Naive thymus-derived CD8-positive, alpha-beta T cell (primary cell): Measurements from ENCODE around the gene SATB2. TPM values are rescaled to one million over a fixed set of nuclear protein-coding genes. Genes with fewer than 3 reads are reported as not detected.

Experiments
- ATAC-seq, 2 donors: fragments of 150-1000 bp; cut with Tn5 transposase in 1 of 2; sonication (Bioruptor Pico), chemical (Tn5 transposase) in 1 of 2; 1 replicate in 1 of 2; 2 replicates in 1 of 2; pipeline ENCODE4 v1.10.0; 2021; ENCODE audit warnings: mild to moderate bottlenecking in 2 of 2, moderate library complexity in 2 of 2
- POLR2A ChIA-PET: fragments of 350-600 bp; sonication (Branson Sonifier 250); formaldehyde crosslinking; loops from one replicate; lab custom pipeline; 2021; ENCODE audit warnings: antibody characterized with exemption; lab: Charles Lee
- DNase-seq, 10 donors: peaks; one replicate each; pipeline versions ENCODE4 v3.0.0 to v3.0.0-alpha.2; 2020 to 2022
- H3K27ac Mint-ChIP-seq, 10 donors: one replicate each; pipeline ENCODE4 v1.8.0; 2020 to 2022; ENCODE audit warnings: mild to moderate bottlenecking in 10 of 10, mixed read lengths in 10 of 10, moderate library complexity in 4 of 10, inconsistent platforms in 1 of 10
- H3K27me3 Mint-ChIP-seq, 5 donors: one replicate each; pipeline ENCODE4 v1.8.0; 2021 to 2022; ENCODE audit warnings: mixed read lengths in 5 of 5
- H3K36me3 Mint-ChIP-seq, 3 donors: one replicate each; pipeline ENCODE4 v1.8.0; 2020 to 2022; ENCODE audit warnings: mixed read lengths in 3 of 3, mild to moderate bottlenecking in 2 of 3, inconsistent platforms in 1 of 3
- H3K4me1 Mint-ChIP-seq, 4 donors: one replicate each; pipeline ENCODE4 v1.8.0; 2021 to 2022; ENCODE audit warnings: mixed read lengths in 4 of 4
- H3K4me3 Mint-ChIP-seq, 10 donors: one replicate each; pipeline ENCODE4 v1.8.0; 2020 to 2022; ENCODE audit warnings: mild to moderate bottlenecking in 10 of 10, mixed read lengths in 10 of 10, moderate library complexity in 6 of 10, inconsistent platforms in 1 of 10
- H3K9me3 Mint-ChIP-seq, 9 donors: one replicate each; pipeline ENCODE4 v1.8.0; 2020 to 2022; ENCODE audit warnings: mixed read lengths in 9 of 9, mild to moderate bottlenecking in 3 of 9, inconsistent platforms in 1 of 9, moderate library complexity in 1 of 9
- polyA plus RNA-seq, 3 donors: library from polyadenylated mRNA; unstranded; fragments of 300-500 nt; fragmentation: Illumina TruSeq; gene quantifications; one replicate each; pipeline ENCODE4 v1.2.3, GENCODE V29; 2021
- total RNA-seq, 8 experiments: library from RNA in 2 of 8; stranded (reverse) in 2 of 8; gene quantifications; one replicate each; pipeline ENCODE4 v1.2.3 and lab custom pipeline; 2021 to 2026

The SATB2 gene
- total and polyA plus RNA-seq, 5 experiments from 2014 or later: 0.02 to 0.74 (median 0.46) TPM; not detected in 1

DNA sequence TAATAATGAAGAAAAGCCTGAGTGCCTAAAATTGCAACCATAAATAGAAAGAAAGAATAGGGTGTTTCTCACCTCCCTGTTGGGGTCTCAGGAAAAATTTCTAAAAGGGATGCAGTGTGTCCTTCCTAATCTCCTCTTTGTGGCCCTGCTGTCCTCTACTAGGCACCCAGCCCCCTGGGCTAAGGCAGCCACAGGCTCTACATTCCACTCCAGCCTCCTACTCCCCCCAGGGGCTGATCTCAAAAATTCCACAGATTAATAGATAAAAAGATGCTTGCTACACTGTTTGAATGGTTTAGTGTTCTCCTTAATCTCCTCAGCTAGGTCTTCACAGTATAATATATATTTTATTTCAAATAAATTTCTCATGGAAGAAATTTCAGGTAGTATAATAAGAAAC lies 17.6 kb downstream of the SATB2 start:
- peaks cover 12 to 36% (median 22%) of the 10 kb centered on the region in 5 donors for H3K27me3 Mint-ChIP-seq
- H3K27ac Mint-ChIP-seq: no peak overlapping the region
- no peak for ATAC-seq
- no peaks in the 10 kb centered on the region for H3K4me1 Mint-ChIP-seq
- no peaks in the 10 kb centered on the region for H3K36me3 Mint-ChIP-seq
- no peak overlapping the region for H3K4me3 Mint-ChIP-seq
- POLR2A ChIA-PET: no interaction called here
- no peak for DNase-seq
- H3K9me3 Mint-ChIP-seq: peaks cover 0 to 3% (median 0%) of the 10 kb centered on the region in 9 donors

DNA sequence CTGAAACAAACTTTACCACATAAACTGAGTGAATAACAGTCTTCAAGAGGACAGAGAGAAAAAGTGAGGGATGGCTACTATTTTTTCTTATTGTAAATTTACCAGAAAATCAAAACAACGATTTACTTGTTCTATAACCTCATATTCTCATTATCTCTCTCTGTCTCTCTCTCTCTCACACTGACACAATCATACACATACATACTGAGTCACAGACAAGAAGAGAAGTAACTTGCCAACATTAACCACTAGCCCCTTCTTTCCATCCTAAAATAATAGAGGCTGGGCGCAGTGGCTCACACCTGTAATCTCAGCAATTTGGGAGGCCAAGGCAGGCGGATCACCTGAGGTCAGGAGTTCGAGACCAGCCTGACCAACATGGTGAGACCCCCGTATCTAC lies 18.2 kb downstream of the SATB2 start:
- no peak for DNase-seq
- Mint-ChIP-seq H3K4me1 (no peaks in the 10 kb centered on the region), H3K27me3 (peaks cover 11 to 30% (median 20%) of the 10 kb centered on the region in 5 donors), H3K36me3 (no peaks in the 10 kb centered on the region), H3K27ac (no peak overlapping the region), H3K9me3 (peaks cover 0 to 3% (median 0%) of the 10 kb centered on the region in 9 donors), H3K4me3 (no peak overlapping the region)
- POLR2A ChIA-PET: no interaction called here
- ATAC-seq: no peak

DNA sequence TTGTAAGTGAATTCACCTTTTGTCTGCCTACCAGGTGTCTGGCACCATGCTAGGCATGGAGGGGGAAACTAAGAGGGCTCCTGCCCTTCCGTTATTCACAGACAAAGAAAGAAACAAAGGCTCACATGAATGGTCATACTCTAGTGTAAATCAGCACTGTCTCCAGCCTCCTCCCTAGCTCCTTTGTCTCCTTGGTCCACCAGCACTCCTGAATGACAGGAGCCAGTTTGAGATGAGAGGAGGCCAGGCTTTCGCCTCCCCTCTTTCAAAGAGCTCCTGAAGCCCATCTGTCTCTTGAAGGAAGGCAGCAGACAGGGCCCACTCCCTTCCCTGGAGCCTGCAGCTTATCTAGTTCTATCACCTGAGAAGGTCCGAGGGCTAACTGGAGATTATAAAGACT lies 18.7 kb downstream of the SATB2 start:
- no peaks in the 10 kb centered on the region for H3K4me1 Mint-ChIP-seq
- no peak for DNase-seq
- H3K9me3 Mint-ChIP-seq: peaks cover 0 to 3% (median 0%) of the 10 kb centered on the region in 9 donors
- H3K27me3 Mint-ChIP-seq: peaks cover 8 to 26% (median 18%) of the 10 kb centered on the region in 5 donors
- ATAC-seq: no peak
- POLR2A ChIA-PET: no interaction called here
- no peaks in the 10 kb centered on the region for H3K36me3 Mint-ChIP-seq
- no peak overlapping the region for H3K4me3 Mint-ChIP-seq
- H3K27ac Mint-ChIP-seq: no peak overlapping the region

DNA sequence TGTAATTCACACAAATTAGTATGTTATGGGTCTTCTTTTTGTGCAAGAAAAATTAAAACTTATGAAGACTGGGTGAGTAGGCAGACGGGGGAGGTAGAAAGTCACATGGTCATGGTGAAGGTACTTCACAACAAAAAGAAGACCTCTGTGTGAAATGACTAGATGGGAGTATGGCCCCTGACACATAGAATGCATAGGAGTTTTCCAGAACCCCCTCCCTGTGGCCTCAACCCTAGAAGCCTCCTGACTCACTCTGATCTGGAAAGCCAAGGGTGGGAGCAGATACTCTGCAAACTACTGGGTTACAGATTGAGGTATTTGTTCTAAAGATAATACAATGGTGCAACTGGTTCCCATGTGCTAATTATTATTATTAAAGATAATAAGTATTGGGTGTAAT lies 23.2 kb downstream of the SATB2 start:
- POLR2A ChIA-PET: no interaction called here
- H3K27me3 Mint-ChIP-seq: peaks cover 8 to 22% (median 15%) of the 10 kb centered on the region in 5 donors
- H3K36me3 Mint-ChIP-seq: no peaks in the 10 kb centered on the region
- ATAC-seq (no peak), DNase-seq (no peak)
- peaks cover 0 to 4% (median 0%) of the 10 kb centered on the region in 9 donors for H3K9me3 Mint-ChIP-seq
- no peaks in the 10 kb centered on the region for H3K4me1 Mint-ChIP-seq
- H3K4me3 Mint-ChIP-seq: no peak overlapping the region
- no peak overlapping the region for H3K27ac Mint-ChIP-seq

DNA sequence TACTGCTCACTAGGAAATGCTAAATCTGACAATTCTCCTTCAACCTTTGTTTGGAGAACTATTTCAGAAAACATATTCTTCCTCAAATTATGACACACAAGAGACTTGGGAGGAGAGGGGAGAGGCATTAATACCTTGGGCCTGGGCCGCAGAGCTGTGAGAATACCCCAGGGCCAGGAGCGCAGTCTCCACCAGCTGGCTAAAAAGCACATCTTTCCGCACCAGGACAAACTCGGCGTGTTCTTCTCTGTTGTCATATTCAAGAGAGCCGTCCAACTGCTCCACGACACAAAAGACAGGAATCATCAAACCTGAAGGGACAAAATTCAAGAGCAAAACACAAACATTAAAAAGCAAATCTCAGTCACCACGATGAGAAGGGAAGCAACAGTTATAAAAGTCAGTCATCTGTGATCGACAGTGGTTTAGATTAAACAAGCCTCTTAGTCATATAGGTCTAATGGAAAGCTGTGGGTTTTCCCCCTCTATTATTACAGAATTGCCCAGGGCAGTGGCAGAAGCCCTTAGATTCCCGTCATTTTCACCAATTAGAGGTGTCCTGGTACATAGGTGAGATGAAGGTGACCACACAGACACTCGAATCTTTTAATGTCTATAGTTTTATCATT lies 24.4 kb downstream of the SATB2 start:
- POLR2A ChIA-PET: no interaction called here
- no peak for DNase-seq
- H3K4me3 Mint-ChIP-seq: no peak overlapping the region
- H3K9me3 Mint-ChIP-seq: peaks cover 0 to 2% (median 0%) of the 10 kb centered on the region in 9 donors
- H3K27ac Mint-ChIP-seq: no peak overlapping the region
- H3K4me1 Mint-ChIP-seq: no peaks in the 10 kb centered on the region
- peaks cover 9 to 22% (median 15%) of the 10 kb centered on the region in 5 donors for H3K27me3 Mint-ChIP-seq
- no peak for ATAC-seq
- H3K36me3 Mint-ChIP-seq: no peaks in the 10 kb centered on the region

DNA sequence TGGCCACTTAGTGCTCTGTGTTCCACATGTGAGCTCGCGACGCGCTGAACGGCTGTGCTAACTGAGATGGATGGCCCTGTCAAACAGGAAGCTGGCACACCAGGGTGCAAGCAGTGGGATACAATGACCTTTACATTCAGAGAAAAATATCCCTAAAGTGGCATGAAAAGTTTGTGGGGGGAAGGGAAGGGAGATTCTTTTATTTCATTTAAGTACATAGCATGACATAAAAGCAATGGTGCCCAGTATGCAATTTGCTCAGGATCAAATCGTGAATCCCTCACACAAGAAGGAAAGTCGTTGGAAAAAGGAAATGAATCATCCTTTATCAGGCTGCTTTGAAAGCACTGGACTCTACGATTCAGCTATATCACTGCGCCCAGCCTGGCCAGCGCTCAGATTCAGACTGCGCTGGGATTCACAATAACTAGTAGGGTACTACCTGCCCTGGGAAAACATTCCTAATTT lies 26.0 kb downstream of the SATB2 start:
- Mint-ChIP-seq H3K36me3 (no peaks in the 10 kb centered on the region), H3K4me1 (no peaks in the 10 kb centered on the region), H3K27ac (no peak overlapping the region), H3K4me3 (no peak overlapping the region), H3K9me3 (peaks cover 0 to 2% (median 0%) of the 10 kb centered on the region in 9 donors), H3K27me3 (peaks cover 9 to 24% (median 17%) of the 10 kb centered on the region in 5 donors)
- ATAC-seq (no peak), DNase-seq (no peak)
- POLR2A ChIA-PET: no interaction called here

DNA sequence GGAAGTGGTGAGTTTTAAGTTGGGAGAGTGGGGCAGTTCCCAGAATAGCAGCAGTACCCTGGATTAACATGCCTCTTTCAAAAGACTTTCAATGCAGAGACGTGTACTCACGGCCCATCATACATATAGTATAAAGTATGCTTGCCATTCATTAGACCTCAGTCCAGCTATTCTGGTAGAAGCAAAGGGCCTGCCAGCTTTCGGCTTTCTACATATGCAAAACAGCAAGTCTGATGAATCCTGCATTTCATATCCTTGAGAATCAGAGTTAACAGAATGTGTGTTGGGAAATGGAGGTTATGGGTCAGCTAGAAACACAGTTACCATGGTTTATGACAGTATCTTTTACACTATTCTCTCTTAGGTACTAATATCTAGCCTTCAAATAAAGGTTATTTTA lies 27.5 kb downstream of the SATB2 start:
- no peaks in the 10 kb centered on the region for H3K4me1 Mint-ChIP-seq
- POLR2A ChIA-PET: no interaction called here
- H3K4me3 Mint-ChIP-seq: no peak overlapping the region
- ATAC-seq (no peak), DNase-seq (no peak)
- H3K27me3 Mint-ChIP-seq: peaks cover 10 to 25% (median 17%) of the 10 kb centered on the region in 5 donors
- H3K27ac Mint-ChIP-seq: no peak overlapping the region
- peaks cover 0 to 2% (median 0%) of the 10 kb centered on the region in 9 donors for H3K9me3 Mint-ChIP-seq
- no peaks in the 10 kb centered on the region for H3K36me3 Mint-ChIP-seq

DNA sequence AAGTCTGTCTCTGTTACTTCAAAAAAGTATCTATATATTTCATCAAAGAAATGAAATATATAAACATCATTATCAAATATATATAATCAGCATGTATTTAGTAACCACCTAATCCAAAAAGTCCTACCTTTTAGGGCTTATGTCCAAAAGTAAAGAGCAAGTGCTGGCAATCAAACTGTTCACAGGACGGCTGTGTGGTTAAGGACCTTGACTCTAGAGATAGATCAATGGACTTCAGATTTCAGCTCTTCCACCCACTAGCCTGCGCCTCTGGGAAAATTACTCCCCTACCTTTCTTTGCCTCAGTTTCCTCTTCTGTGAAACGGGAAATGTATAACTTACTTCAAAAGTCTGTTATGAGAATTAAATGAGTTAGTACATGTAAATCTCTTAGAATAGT lies 29.4 kb downstream of the SATB2 start:
- Mint-ChIP-seq H3K27me3 (peaks cover 7 to 20% (median 14%) of the 10 kb centered on the region in 5 donors), H3K4me3 (no peak overlapping the region), H3K36me3 (no peaks in the 10 kb centered on the region), H3K27ac (no peak overlapping the region), H3K9me3 (peaks cover 0 to 2% (median 0%) of the 10 kb centered on the region in 9 donors), H3K4me1 (no peaks in the 10 kb centered on the region)
- POLR2A ChIA-PET: interaction anchor here (0.6 kb wide), 1 partner anchor 17 kb away, joined by 4 read pairs; no protein-coding TSS in a partner anchor
- no peak for DNase-seq
- no peak for ATAC-seq

DNA sequence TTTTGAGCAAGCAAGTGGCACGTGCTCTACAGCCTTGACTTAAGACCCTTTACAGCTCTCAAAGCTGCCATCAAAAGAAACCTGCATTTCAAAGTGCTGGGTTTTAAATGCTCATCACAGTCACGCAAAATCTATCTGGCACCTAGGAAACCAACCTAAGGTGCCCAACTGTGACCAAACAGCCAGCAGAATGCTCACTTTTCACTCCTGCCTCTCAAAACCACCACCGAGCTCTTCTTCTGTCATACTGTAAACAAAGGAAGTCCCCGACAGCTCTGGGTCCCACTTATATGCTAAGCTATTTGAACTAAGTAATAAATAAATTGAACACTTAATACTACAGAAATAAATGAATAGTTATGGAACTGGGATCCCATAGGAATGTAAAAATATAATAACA lies 33.6 kb downstream of the SATB2 start:
- no peaks in the 10 kb centered on the region for H3K9me3 Mint-ChIP-seq
- no peaks in the 10 kb centered on the region for H3K36me3 Mint-ChIP-seq
- DNase-seq (no peak), ATAC-seq (no peak)
- POLR2A ChIA-PET: no interaction called here
- H3K4me3 Mint-ChIP-seq: no peak overlapping the region
- peaks cover 0 to 16% (median 5%) of the 10 kb centered on the region in 5 donors for H3K27me3 Mint-ChIP-seq
- H3K4me1 Mint-ChIP-seq: no peaks in the 10 kb centered on the region
- no peak overlapping the region for H3K27ac Mint-ChIP-seq

DNA sequence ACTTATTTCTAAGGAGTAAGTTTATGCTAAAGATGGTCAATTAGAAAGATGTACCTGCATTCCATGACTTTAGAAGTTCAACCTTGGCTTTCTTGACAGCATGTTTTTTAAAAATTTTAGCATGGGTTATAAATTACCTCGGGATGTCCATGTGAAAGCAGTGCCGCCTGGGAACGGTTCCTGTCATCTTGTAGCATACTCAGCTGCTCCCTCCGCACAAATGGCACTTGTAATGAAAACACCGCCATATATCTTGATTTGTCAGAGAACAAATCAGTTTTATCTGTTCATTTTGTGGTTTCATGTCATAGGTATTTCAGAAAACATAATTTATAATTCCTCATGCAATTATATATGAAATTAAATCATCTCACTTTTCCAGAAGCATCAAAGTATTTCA lies 38.3 kb downstream of the SATB2 start:
- no peak overlapping the region for H3K27ac Mint-ChIP-seq
- H3K27me3 Mint-ChIP-seq: peaks cover 3 to 15% (median 7%) of the 10 kb centered on the region in 5 donors
- H3K9me3 Mint-ChIP-seq: no peaks in the 10 kb centered on the region
- no peak overlapping the region for H3K4me3 Mint-ChIP-seq
- H3K36me3 Mint-ChIP-seq: no peaks in the 10 kb centered on the region
- ATAC-seq: no peak
- no peak for DNase-seq
- no peaks in the 10 kb centered on the region for H3K4me1 Mint-ChIP-seq
- POLR2A ChIA-PET: interaction anchor here (0.5 kb wide), 1 partner anchor 31 kb away, joined by 3 read pairs; no protein-coding TSS in a partner anchor

DNA sequence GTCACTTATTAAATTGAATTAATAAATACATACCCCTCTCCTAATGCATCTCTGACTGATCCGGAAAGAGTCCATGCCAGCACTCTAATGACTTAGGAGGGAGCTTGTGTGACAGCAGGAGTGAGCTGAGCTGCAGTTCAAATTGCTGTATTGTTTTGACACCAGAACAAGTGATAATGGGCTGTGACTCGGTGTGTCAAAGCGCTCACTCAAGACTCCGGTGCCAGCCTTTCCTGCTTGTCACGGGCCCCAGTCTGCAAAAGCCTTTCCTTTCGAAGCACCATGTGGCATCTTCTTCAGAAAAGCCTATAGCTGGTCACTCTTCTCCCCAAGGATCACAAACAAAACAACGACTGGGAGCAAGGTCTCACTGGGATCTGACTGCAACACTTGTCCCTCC lies 43.3 kb downstream of the SATB2 start:
- Mint-ChIP-seq H3K9me3 (no peaks in the 10 kb centered on the region), H3K4me3 (no peak overlapping the region), H3K4me1 (no peaks in the 10 kb centered on the region), H3K27me3 (peaks cover 0 to 22% (median 4%) of the 10 kb centered on the region in 5 donors), H3K36me3 (no peaks in the 10 kb centered on the region), H3K27ac (no peak overlapping the region)
- POLR2A ChIA-PET: no interaction called here
- no peak for DNase-seq
- ATAC-seq: no peak

DNA sequence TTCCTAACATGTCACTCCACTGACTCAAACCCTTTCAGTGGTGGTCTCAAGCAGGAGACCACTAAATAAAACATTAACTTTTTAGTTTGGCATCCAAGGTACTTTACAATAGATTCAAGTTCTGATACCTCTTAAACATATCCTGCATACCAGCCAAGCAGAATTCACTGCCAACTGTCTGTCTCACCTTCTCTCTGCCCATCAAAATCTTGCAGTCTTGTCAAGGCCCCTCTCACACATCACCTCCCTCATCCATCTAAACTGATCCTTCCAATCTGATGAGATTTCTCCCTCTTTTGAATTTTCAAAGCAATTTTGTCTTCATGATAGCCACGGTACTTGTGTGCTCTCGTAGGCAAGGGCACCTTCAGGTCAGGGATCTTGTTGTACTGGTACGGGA lies 43.7 kb downstream of the SATB2 start:
- H3K9me3 Mint-ChIP-seq: no peaks in the 10 kb centered on the region
- ATAC-seq (no peak), DNase-seq (no peak)
- POLR2A ChIA-PET: no interaction called here
- H3K36me3 Mint-ChIP-seq: no peaks in the 10 kb centered on the region
- H3K4me1 Mint-ChIP-seq: no peaks in the 10 kb centered on the region
- no peak overlapping the region for H3K27ac Mint-ChIP-seq
- no peak overlapping the region for H3K4me3 Mint-ChIP-seq
- peaks cover 0 to 22% (median 4%) of the 10 kb centered on the region in 5 donors for H3K27me3 Mint-ChIP-seq

DNA sequence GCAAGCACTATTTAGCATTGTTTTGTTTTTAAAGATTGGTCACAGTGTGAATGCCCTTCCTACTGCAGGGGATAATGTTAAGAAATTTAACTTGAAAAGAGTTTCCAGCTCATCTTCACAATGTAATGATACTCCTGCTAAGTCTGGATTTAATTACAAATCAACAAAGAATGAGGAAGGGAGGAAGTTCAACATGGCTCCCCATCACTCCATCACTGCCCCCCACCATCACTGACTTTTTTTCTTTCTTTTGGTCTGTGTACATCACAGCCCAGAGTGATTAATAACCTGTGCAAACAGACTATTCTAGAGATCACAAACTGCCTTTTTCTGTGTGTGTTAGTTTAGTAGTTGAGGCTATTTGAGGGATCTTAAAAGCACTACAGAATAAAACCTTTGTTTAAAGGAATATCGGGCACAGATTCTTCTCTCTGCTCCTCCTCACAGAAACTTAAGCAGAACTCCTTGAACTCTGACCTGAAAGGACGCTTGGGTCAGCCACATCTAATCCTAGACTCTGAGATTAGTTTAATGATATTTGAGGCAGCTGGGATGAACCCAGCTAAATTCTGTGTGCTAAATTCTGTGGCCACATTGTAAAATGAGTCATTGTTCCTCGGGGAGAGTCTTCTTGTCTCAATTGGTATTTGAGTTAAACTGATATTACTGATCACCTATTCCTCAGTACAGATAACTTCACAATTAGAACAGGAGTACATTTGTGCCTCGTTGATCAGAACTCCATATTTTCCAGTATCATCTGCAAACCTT lies 47.8 kb downstream of the SATB2 start:
- H3K9me3 Mint-ChIP-seq: no peaks in the 10 kb centered on the region
- peaks cover 0 to 21% (median 7%) of the 10 kb centered on the region in 5 donors for H3K27me3 Mint-ChIP-seq
- DNase-seq: no peak
- ATAC-seq: no peak
- no peaks in the 10 kb centered on the region for H3K36me3 Mint-ChIP-seq
- H3K4me3 Mint-ChIP-seq: no peak overlapping the region
- H3K4me1 Mint-ChIP-seq: no peaks in the 10 kb centered on the region
- POLR2A ChIA-PET: no interaction called here
- no peak overlapping the region for H3K27ac Mint-ChIP-seq
